Measurements from ENCODE around the gene TNIK.

The TNIK gene

GRCh38 chr3:171495413-171495812 lies 35.2 kb upstream of the TNIK start:
- no peaks in the 10 kb centered on the region for H3K4me1 ChIP-seq (ENCODE audit: insufficient read depth, low read length, severe bottlenecking)
- H3K27me3 ChIP-seq (ENCODE audit: insufficient read depth, low read length) = no peaks in the 10 kb centered on the region
- H4K20me1 ChIP-seq (ENCODE audit: insufficient read depth, low read length) = no peaks in the 10 kb centered on the region
- TF ChIP-seq EZH2 (IDR thresholded peaks at IDR 0.05; ENCODE audit: borderline replicate concordance, low read length) = no peak
- TF ChIP-seq CTCF (IDR thresholded peaks at IDR 0.05; ENCODE audit: low read length) = no peak
- no peak overlapping the region for H3K9ac ChIP-seq (ENCODE audit: low read length)
- no peak overlapping the region for H3K4me2 ChIP-seq (ENCODE audit: low read length)
- H3K27ac ChIP-seq (ENCODE audit: low read depth, low read length, poor library complexity, severe bottlenecking) = no peak overlapping the region
- H2AFZ ChIP-seq (ENCODE audit: low read length) = no peak overlapping the region
- H3K9me2 ChIP-seq (ENCODE audit: low read depth, low read length) = no peaks in the 10 kb centered on the region
- H3F3A ChIP-seq (ENCODE audit: insufficient read depth, low read length) = no peaks in the 10 kb centered on the region
- H3K79me2 ChIP-seq (ENCODE audit: insufficient read depth, low read length) = no peaks in the 10 kb centered on the region
- H3K36me3 ChIP-seq (ENCODE audit: insufficient read depth, low read length) = no peaks in the 10 kb centered on the region
- no peak overlapping the region for H3K4me3 ChIP-seq (ENCODE audit: low read depth, low read length, poor library complexity, severe bottlenecking)
- no peaks in the 10 kb centered on the region for H3K9me3 ChIP-seq (ENCODE audit: low read length)

- Histone ChIP-seq H3K4me2 (ENCODE audit: low read length) (no peak overlapping the region), H3K79me2 (ENCODE audit: insufficient read depth, low read length) (no peaks in the 10 kb centered on the region), H3K4me3 (ENCODE audit: low read depth, low read length, poor library complexity, severe bottlenecking) (no peak overlapping the region), H3K27me3 (ENCODE audit: insufficient read depth, low read length) (no peaks in the 10 kb centered on the region), H3K27ac (ENCODE audit: low read depth, low read length, poor library complexity, severe bottlenecking) (no peak overlapping the region), H3K4me1 (ENCODE audit: insufficient read depth, low read length, severe bottlenecking) (no peaks in the 10 kb centered on the region), H4K20me1 (ENCODE audit: insufficient read depth, low read length) (no peaks in the 10 kb centered on the region), H3F3A (ENCODE audit: insufficient read depth, low read length) (no peaks in the 10 kb centered on the region), H3K36me3 (ENCODE audit: insufficient read depth, low read length) (no peaks in the 10 kb centered on the region), H3K9ac (ENCODE audit: low read length) (no peak overlapping the region), H3K9me2 (ENCODE audit: low read depth, low read length) (no peaks in the 10 kb centered on the region), H3K9me3 (ENCODE audit: low read length) (no peaks in the 10 kb centered on the region), H2AFZ (ENCODE audit: low read length) (no peak overlapping the region)
- TF ChIP-seq EZH2 (IDR thresholded peaks at IDR 0.05; ENCODE audit: borderline replicate concordance, low read length) (no peak), CTCF (IDR thresholded peaks at IDR 0.05; ENCODE audit: low read length) (no peak)
Measured at GRCh38 chr3:171494457-171495109, 34.4 kb upstream of the TNIK start.

- Histone ChIP-seq H3K4me2 (ENCODE audit: low read length) (no peak overlapping the region), H3K9me2 (ENCODE audit: low read depth, low read length) (no peaks in the 10 kb centered on the region), H3F3A (ENCODE audit: insufficient read depth, low read length) (no peaks in the 10 kb centered on the region), H3K36me3 (ENCODE audit: insufficient read depth, low read length) (no peaks in the 10 kb centered on the region), H3K27ac (ENCODE audit: low read depth, low read length, poor library complexity, severe bottlenecking) (no peak overlapping the region), H3K27me3 (ENCODE audit: insufficient read depth, low read length) (no peaks in the 10 kb centered on the region), H2AFZ (ENCODE audit: low read length) (no peak overlapping the region), H4K20me1 (ENCODE audit: insufficient read depth, low read length) (no peaks in the 10 kb centered on the region), H3K79me2 (ENCODE audit: insufficient read depth, low read length) (no peaks in the 10 kb centered on the region), H3K4me1 (ENCODE audit: insufficient read depth, low read length, severe bottlenecking) (no peaks in the 10 kb centered on the region), H3K4me3 (ENCODE audit: low read depth, low read length, poor library complexity, severe bottlenecking) (no peak overlapping the region), H3K9me3 (ENCODE audit: low read length) (no peaks in the 10 kb centered on the region), H3K9ac (ENCODE audit: low read length) (no peak overlapping the region)
- no peak for TF ChIP-seq CTCF (IDR thresholded peaks at IDR 0.05; ENCODE audit: low read length)
- no peak for TF ChIP-seq EZH2 (IDR thresholded peaks at IDR 0.05; ENCODE audit: borderline replicate concordance, low read length)
Measured at GRCh38 chr3:171491361-171491760, 31.2 kb upstream of the TNIK start.

All from OCI-LY1 (cell line).